Embryonic facial prominence (tissue), 1 donor: ENCODE results near the gene DEAF1.

ENCODE experiments used
- DNase-seq: peaks from one replicate; pipeline ENCODE4 v3.0.0-alpha.2; 2016; ENCODE audit errors: extremely low spot score

The DEAF1 gene

DNA sequence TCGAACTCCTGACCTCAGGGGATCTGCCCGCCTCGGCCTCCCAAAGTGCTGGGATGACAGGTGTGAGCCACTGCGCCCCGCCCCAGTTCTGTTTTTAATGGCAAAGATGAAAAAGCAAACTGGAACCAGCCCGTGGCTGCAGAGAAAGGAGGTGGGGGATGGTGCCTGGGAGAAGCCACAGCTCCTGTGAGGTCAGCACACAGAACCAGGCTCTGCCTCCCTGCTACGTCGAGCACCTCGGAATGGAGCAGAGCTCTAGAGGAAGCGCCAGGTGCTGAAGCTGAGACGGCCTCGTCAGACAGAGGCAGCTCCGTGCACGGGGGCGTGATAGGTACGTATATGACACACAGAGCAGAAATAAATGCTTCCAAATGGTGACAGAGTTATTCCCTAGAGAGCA, 49.5 kb downstream of the DEAF1 start:
- DNase-seq, result no peak

DNA sequence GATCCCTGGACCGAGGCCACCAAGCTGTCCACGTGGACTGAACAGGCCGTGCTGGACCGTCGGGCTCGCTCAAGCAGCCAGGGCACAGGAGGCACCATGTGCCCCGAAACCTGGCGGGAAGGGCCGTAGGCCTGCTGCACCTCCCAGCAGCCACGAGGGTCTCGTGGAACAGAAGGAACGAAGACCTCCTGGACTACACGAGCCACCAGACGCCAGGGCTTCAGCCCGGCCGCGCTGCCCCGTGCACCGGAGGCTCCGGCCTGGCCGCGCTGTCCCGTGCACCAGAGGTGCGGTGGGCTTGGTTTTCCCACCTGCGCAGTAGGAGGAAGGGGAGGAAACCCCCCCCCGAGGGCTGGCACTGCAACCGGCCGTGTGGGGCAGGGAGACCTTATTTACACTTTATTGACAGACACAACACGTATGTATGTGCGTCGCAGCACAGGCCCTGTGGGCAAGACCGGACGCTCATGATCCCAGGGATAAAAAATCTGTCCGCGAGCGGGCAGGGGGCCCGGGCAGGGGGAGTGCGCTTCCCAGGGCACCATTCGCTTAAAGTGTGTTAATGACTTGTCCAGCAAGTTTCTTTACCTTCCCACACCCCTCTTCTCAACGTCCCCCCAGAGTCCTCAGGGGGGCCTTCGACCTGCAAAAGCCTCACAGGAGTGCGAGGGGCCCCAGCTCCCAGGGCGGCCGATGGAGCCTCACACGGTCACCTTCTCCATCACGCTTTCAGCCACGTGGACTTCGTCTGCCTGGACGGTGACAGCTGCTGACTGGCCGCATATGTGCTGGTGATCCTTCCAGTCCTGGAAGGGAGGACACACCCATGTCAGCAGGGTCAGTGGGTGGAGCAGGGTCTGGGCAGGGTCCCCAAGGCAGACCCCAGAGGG, 50.9 kb downstream of the DEAF1 start:
- DNase-seq, result no peak

DNA sequence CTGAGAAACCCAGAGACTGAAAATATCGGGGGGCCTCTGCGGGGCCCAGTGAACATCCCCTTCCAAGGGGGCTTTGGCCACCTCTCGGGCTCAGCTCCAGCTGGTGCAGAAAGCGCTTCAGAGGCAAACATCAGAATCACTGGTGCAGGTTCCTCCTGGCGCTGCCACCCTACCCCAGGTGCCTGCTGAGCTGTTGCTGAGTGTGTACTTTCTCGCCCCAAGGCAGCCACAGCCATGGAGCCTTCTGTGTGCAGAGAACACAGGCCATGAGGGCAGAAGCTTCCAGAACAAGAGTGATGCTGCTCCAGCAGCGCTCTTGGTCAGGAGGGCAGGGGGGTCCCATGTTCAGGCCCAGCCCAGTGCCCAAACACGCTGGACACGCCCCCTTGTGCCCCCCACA, 51.7 kb downstream of the DEAF1 start:
- no peak for DNase-seq

DNA sequence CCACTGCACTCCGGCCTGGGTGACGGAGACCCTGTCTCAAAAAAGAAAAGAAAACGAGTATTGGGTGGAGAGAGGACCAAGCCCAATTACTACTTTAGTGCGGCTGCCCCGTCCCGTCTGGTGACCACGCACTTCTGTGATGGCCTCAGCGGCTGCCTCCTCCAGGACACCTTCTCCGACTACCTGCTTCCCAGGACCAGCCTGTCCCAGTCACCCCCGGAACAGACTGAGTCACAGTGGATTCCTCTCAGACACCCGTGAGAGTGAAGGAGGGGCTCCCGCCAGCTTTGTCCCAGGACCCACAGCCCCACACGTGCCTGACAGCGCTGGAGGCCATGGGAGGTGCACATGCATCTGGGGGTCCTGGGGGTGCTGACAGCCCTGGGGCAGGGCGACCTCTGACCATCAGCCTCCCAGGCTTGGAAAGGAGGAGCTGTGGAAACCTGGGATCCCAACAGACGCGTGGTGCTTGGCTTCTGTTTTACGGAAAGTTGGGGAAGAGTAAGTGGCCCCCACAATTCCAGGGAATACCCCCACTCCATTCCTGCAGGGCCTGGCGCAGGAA, 53.1 kb downstream of the DEAF1 start:
- no peak for DNase-seq

- no peak for DNase-seq
Measured at GRCh38 chr11:640021-640706, 54.9 kb downstream of the DEAF1 start.

- no peak for DNase-seq
Measured at GRCh38 chr11:639332-639955, 55.6 kb downstream of the DEAF1 start.

- DNase-seq, result no peak
Measured at GRCh38 chr11:638631-639331, 56.2 kb downstream of the DEAF1 start.

DNA sequence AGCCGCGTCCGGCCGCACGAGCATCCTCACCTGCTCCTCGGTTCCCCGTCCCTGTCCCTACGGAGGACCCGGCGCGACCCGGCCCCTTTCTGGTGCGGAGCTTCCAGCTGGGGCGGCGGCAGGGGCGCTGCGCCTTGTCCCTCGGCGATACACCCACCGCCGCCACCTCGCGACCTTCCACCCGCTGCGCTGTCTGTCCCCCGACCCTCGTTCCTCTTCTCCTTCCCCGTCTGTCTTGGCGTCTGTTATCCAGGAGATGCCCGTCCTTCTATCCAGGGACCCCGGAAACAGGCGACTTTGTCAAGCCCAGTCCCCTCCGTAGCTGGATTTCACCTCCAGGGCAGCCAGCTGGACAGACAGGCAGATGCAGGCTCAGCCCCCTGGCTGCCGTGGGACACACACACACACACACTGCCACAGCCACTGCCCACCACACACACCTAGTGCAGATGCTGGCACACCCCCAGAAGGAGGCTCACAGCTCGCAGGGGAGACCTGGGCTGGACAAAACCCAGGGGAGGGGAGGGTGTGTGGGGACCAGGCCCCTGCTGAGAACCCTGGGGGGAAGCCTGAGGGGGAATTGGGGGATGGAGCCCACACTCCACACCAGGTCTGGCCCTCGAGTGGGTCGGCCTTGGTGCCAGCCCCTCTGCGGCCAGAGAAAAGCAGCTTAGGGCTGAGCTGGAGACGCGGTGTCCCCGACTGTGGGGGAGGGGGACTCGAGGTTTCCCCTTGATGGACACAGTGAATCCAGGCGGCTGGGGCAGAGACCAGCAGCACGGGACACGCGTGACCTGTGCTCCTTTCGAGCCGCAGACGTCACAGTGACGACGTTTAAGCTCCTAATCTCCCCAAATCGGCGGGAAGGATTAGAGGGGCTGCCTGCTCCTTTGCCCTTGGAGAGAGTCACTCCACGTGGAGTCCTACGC, 57.2 kb downstream of the DEAF1 start:
- DNase-seq, result no peak

- DNase-seq, result no peak
Measured at GRCh38 chr11:637333-637592, 57.8 kb downstream of the DEAF1 start.

DNA sequence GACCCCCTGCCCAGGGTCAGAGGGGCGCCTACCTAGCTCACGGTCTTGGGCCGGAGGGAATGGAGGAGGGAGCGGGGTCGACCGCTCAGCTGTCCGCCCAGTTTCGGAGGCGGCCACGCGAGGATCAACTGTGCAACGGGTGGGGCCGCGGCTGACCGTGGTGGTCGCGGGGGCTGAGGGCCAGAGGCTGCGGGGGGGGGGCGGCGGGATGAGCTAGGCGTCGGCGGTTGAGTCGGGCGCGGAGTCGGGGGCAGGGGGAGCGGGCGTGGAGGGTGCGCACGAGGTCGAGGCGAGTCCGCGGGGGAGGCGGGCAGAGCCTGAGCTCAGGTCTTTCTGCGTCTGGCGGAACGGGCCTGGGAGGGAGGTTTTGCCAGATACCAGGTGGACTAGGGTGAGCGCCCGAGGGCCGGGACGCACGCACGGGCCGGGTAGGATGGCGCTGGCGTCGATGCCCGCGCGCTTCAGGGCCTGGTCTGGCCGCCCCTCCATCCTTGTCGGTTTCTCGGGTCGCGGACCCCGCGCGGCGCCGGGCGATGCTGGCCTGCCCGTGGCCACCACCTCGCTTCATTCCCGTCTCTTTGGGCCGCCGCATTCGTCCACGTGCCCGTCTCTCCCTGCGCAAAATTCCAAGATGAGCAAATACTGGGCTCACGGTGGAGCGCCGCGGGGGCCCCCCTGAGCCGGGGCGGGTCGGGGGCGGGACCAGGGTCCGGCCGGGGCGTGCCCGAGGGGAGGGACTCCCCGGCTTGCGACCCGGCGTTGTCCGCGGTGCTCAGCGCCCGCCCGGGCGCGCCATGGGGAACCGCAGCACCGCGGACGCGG, 58.3 kb downstream of the DEAF1 start, which contains the start of gene DRD4:
Gene DRD4, plus strand, starts transcription at position 759 of the 822 bp plus-strand sequence. Its CDS starts 36 bp downstream, at position 795.
- no peak for DNase-seq

DNA sequence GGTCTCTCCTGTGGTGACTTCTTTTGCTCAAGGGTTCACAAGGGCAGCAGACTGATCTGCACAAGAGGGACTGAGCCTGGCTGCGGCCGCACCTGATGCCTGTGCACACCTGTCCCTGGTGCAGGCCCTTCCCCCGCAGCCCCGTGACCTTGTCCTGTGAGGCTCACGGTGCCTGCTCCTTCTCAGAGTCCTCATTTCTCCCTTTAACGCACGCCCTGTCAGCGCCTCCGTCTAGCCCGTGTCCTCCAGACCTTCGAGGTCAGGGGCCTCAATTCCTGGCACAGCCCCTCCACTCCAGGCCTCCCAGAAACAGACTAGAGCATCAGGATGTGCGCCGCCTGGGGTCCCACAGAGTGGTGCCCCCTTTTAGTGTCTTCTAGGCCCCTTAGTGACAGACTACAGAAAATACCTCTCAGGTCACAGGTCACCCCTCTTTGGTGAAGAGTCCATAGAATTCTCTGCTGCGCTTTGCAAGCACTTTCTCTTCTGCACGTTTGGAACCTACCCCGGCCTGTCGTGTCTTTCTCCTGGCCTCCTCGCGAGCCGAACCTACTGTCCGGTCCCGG, 59.0 kb downstream of the DEAF1 start:
- DNase-seq, result no peak

- no peak for DNase-seq
Measured at GRCh38 chr11:630871-631270, 64.2 kb downstream of the DEAF1 start.

DNA sequence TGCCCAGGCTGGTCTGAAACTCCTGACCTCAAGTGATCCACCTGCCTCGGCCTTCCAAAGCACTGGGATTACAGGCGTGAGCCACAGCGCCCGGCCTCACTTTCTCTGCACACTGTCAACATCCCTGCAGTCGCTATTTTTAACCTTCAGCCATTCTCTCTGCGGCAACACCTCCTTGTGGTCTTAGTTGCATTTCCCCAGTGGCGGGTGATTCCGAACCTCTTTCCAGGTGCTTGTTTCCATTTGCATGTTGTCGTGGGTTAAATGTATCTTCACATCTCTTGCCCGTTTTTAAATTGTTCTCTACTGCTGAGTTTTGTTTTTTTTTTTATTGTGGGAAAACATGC, 65.8 kb downstream of the DEAF1 start:
- DNase-seq, result no peak

GRCh38 chr11:628056-628455, 67.0 kb downstream of the DEAF1 start:
- DNase-seq, result no peak

GRCh38 chr11:627308-627576, 67.8 kb downstream of the DEAF1 start:
- DNase-seq, result no peak

- DNase-seq, result no peak
Measured at GRCh38 chr11:626475-627307, 68.3 kb downstream of the DEAF1 start, which contains the start of gene SCT. SCT (minus strand) TSS chr11:627181; CDS start chr11:627143, 38 bp downstream.

- DNase-seq, result no peak
Measured at GRCh38 chr11:625636-626268, 69.3 kb downstream of the DEAF1 start.
